Measurements from ENCODE around the gene SLC23A1. TPM values are rescaled to one million over a fixed set of nuclear protein-coding genes. Genes with fewer than 3 reads are reported as not detected.

SLC23A1 gene
- total and polyA plus RNA-seq, 7 donors = 0.03 TPM; not detected in 6

GRCh38 chr5:139404484-139404840, 21.4 kb upstream of the SLC23A1 start:
- ATAC-seq = peak in 1 of 4 donors; percentile 1

GRCh38 chr5:139403787-139404483, 20.8 kb upstream of the SLC23A1 start, which contains the start of gene SPATA24:
SPATA24 (minus strand) TSS chr5:139404089; CDS start chr5:139404060, 29 bp downstream.
- 0 to 1% (median 1%) methylated on average over 41 of the region's 41 CpGs for WGBS, 3 donors
- no peak for TF ChIP-seq CTCF (IDR thresholded peaks at IDR 0.05)
- Histone ChIP-seq H3K27me3 (ENCODE audit: insufficient read depth in 3 of 3, low read length in 2 of 3) (no peaks in the 10 kb centered on the region), H3K36me3 (ENCODE audit: insufficient read depth in 1 of 2, low read depth in 1 of 2) (peaks cover 0 to 8% of the 10 kb centered on the region in 2 donors), H3K4me3 (peak within 1 kb of the TSS; percentile 71), H3K4me1 (peaks cover 16% of the 10 kb centered on the region), H3K27ac (peak within 1 kb of the TSS; percentile 92), H3K9me3 (no peaks in the 10 kb centered on the region)
- peak; percentile 98 for DNase-seq
- intact Hi-C loops (cut with DNase I) = no loop called here
- ATAC-seq = peak; percentile 94 to 97 (median 96)

More at GRCh38 chr5:139404484-139404840, 21.4 kb upstream of the SLC23A1 start:
- Histone ChIP-seq H3K9me3 (no peaks in the 10 kb centered on the region), H3K4me1 (peaks cover 16% of the 10 kb centered on the region), H3K36me3 (ENCODE audit: insufficient read depth in 1 of 2, low read depth in 1 of 2) (peaks cover 0 to 8% of the 10 kb centered on the region in 2 donors), H3K27me3 (ENCODE audit: insufficient read depth in 3 of 3, low read length in 2 of 3) (no peaks in the 10 kb centered on the region), H3K4me3 (peak overlapping the region; percentile 71), H3K27ac (peak overlapping the region; percentile 92)
- WGBS, 3 donors = 57 to 70% (median 62%) methylated on average over 5 of the region's 5 CpGs
- DNase-seq = no peak
- intact Hi-C loops (cut with DNase I) = no loop called here
- TF ChIP-seq CTCF (IDR thresholded peaks at IDR 0.05) = no peak

GRCh38 chr5:139403418-139403786, 20.3 kb upstream of the SLC23A1 start:
- Histone ChIP-seq H3K4me3 (peak overlapping the region; percentile 71), H3K27ac (peak overlapping the region; percentile 92), H3K4me1 (peaks cover 16% of the 10 kb centered on the region), H3K36me3 (ENCODE audit: insufficient read depth in 1 of 2, low read depth in 1 of 2) (peaks cover 0 to 8% of the 10 kb centered on the region in 2 donors), H3K9me3 (no peaks in the 10 kb centered on the region), H3K27me3 (ENCODE audit: insufficient read depth in 3 of 3, low read length in 2 of 3) (no peaks in the 10 kb centered on the region)
- WGBS, 3 donors = 12 to 20% (median 15%) methylated on average over 7 of the region's 7 CpGs
- DNase-seq = peak in 1 of 2 donors; percentile 57
- intact Hi-C loops (cut with DNase I) = no loop called here
- no peak for TF ChIP-seq CTCF (IDR thresholded peaks at IDR 0.05)
- peak; percentile 10 to 40 (median 27) for ATAC-seq

GRCh38 chr5:139402561-139403158, 19.6 kb upstream of the SLC23A1 start:
- Histone ChIP-seq H3K36me3 (ENCODE audit: insufficient read depth in 1 of 2, low read depth in 1 of 2) (peaks cover 0 to 8% of the 10 kb centered on the region in 2 donors), H3K27me3 (ENCODE audit: insufficient read depth in 3 of 3, low read length in 2 of 3) (no peaks in the 10 kb centered on the region), H3K9me3 (no peaks in the 10 kb centered on the region), H3K27ac (peak overlapping the region; percentile 92), H3K4me1 (peaks cover 16% of the 10 kb centered on the region), H3K4me3 (peak overlapping the region; percentile 71)
- peak; percentile 35 for TF ChIP-seq CTCF (IDR thresholded peaks at IDR 0.05)
- DNase-seq = peak in 1 of 2 donors; percentile 32
- ATAC-seq = peak in 2 of 4 donors; percentile 31 to 34
- intact Hi-C loops (cut with DNase I) = no loop called here
- WGBS, 3 donors = 72 to 80% (median 77%) methylated on average over 7 of the region's 7 CpGs

Data from psoas muscle (tissue), 8 donors.